Mucosa of stomach (tissue), 1 donor: ENCODE measurements around the gene FPR1.

Experiments used
- H3K27me3 ChIP-seq: one replicate; pipeline ENCODE4 v1.7.0; 2013; ENCODE audit warnings: mild to moderate bottlenecking, low read length; ENCODE audit not compliant: control insufficient read depth, insufficient read depth
- H3K36me3 ChIP-seq: one replicate; pipeline ENCODE4 v1.7.0; 2013; ENCODE audit warnings: low read length; ENCODE audit not compliant: control insufficient read depth, insufficient read depth
- H3K4me1 ChIP-seq: one replicate; pipeline ENCODE4 v1.7.0; 2013; ENCODE audit warnings: mild to moderate bottlenecking, low read length; ENCODE audit not compliant: control insufficient read depth, insufficient read depth
- H3K4me3 ChIP-seq: one replicate; pipeline ENCODE4 v1.7.0; 2013; ENCODE audit warnings: low read length
- H3K9ac ChIP-seq: one replicate; pipeline ENCODE4 v1.7.0; 2013; ENCODE audit warnings: mild to moderate bottlenecking, low read length, moderate library complexity
- H3K9me3 ChIP-seq: one replicate; pipeline ENCODE4 v1.7.0; 2013; ENCODE audit warnings: mild to moderate bottlenecking, low read length, moderate library complexity; ENCODE audit not compliant: control insufficient read depth
- donor health status: Pancreatic carcinoma.

The FPR1 gene, protein sequence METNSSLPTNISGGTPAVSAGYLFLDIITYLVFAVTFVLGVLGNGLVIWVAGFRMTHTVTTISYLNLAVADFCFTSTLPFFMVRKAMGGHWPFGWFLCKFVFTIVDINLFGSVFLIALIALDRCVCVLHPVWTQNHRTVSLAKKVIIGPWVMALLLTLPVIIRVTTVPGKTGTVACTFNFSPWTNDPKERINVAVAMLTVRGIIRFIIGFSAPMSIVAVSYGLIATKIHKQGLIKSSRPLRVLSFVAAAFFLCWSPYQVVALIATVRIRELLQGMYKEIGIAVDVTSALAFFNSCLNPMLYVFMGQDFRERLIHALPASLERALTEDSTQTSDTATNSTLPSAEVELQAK

DNA sequence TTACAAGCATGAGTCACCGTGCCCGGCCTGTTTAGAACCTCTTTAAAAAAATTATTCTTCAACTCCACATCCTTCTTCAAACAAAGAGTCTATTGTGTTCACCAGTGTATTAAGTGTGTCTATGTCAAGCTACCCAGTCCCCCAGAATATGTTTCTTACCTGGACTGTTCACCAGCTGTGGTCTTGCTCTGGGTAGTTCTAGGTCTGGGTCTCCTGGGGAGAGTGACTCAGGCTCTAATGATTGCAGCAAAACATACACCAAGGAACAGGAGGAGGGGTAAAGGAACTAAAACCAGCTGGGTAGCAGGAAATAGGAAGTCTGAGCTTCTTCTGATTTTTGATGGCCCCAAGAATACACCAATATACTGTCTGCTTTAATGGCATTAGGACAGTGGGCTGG is at the start of gene FPR1:
Gene FPR1 (minus strand): TSS at position 224 of the 400 bp plus-strand sequence. CDS start 4,884 bp downstream, outside the sequence.
- Histone ChIP-seq H3K9ac (no peak within 1 kb of the TSS), H3K9me3 (no peaks in the 10 kb centered on the region), H3K4me3 (no peak within 1 kb of the TSS), H3K27me3 (no peaks in the 10 kb centered on the region), H3K36me3 (no peaks in the 10 kb centered on the region), H3K4me1 (no peaks in the 10 kb centered on the region)

DNA sequence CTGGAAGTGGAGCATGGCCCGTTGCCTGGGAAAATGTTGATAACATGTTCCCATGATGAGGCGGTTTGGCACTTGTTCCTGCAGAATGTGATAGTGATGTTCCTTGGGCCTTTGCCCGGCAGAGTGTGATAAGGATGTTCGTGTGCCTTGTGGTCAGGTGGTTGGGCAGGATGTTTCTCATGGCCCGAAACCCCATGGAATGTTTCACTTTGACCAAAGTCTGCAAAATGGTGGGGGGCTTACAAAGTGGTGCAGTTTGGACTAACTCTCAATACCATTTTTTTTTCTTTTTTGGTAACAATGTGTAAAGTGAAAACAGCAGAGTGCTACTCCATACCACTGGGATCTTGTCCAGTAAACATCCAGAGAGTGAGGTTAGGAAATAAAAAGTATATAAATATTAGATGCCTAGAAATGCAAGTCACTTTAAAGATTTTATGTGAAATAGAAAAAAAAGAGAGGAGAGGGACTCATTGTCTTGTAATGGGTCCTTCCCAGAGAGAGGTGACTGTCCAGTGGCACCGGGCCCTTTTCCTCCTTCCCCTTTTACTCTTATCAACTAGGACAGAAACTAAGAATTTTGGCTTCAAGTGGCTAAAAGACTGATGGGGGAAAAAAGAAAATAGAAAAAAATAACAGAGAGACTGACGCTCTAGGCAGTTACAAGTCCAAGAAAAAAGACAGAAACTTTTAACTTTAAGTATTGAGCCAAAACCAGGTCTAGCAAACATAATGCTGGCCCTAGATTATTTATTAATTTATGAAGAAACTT is 49.0 kb upstream of the FPR1 start:
- Histone ChIP-seq H3K9ac (no peak overlapping the region), H3K9me3 (no peaks in the 10 kb centered on the region), H3K4me3 (no peak overlapping the region), H3K27me3 (no peaks in the 10 kb centered on the region), H3K36me3 (no peaks in the 10 kb centered on the region), H3K4me1 (peaks cover 6% of the 10 kb centered on the region)

DNA sequence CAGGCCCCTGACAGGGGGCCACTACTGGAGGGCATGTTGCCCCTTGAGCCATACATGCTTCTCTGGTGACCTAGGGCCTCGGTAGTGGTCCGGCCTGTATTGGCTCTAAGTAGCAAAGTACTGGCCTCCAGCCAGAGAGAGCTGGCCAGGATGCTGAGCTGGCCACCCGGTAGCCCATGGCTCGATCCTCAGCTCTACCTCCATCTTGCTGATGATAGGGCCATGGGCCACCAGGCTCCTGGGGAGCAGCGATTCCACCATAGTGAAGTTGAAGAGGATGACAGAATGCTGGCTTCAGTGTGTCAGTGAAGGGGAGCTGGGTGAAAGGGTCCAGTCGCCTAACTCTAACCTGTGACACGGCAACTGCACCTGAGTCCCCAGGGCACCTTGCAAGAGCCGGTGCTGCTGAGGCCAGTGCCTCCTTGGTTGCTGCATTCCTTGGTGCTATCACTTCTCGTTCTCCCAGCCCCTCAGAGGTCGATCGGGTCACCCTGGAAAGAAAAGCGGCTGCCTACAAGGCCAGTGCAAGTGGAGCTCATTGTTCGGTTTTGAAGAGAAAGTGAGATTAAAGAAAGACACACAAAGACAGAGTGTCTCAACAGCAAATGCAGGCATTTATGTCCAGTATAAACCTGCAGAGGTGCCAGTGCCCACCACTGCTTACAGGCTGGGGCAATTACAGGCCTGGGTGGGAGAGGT is 48.2 kb upstream of the FPR1 start:
- Histone ChIP-seq H3K4me1 (peaks cover 6% of the 10 kb centered on the region), H3K27me3 (no peaks in the 10 kb centered on the region), H3K9ac (no peak overlapping the region), H3K4me3 (no peak overlapping the region), H3K36me3 (no peaks in the 10 kb centered on the region), H3K9me3 (no peaks in the 10 kb centered on the region)

- Histone ChIP-seq H3K4me3 (no peak overlapping the region), H3K9ac (no peak overlapping the region)
Observed at GRCh38 chr19:51799034-51799773, 47.5 kb upstream of the FPR1 start.

DNA sequence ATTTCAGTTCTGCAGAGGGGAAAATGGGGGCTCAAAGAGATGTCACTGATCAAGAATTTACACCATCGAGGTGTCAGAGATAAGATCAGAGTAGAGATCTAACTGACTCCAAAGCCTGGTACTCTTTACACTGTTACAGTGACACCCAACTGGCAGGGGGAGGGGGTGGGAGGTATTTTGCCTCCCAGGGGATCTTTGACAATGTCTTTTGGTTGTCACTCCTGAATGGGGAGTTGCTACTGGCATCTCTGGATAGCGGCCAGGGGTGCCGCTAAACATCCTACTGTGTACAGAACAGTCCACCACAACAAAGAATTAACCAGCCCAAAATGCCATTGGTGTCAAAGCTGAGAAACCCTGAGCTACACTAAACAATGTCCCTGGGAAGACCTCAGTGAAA is 46.4 kb upstream of the FPR1 start:
- Histone ChIP-seq H3K9me3 (no peaks in the 10 kb centered on the region), H3K36me3 (no peaks in the 10 kb centered on the region), H3K9ac (no peak overlapping the region), H3K27me3 (no peaks in the 10 kb centered on the region), H3K4me3 (no peak overlapping the region), H3K4me1 (peaks cover 6% of the 10 kb centered on the region)

More at GRCh38 chr19:51799034-51799773, 47.5 kb upstream of the FPR1 start:
- Histone ChIP-seq H3K4me1 (peaks cover 6% of the 10 kb centered on the region), H3K36me3 (no peaks in the 10 kb centered on the region), H3K27me3 (no peaks in the 10 kb centered on the region), H3K9me3 (no peaks in the 10 kb centered on the region)

DNA sequence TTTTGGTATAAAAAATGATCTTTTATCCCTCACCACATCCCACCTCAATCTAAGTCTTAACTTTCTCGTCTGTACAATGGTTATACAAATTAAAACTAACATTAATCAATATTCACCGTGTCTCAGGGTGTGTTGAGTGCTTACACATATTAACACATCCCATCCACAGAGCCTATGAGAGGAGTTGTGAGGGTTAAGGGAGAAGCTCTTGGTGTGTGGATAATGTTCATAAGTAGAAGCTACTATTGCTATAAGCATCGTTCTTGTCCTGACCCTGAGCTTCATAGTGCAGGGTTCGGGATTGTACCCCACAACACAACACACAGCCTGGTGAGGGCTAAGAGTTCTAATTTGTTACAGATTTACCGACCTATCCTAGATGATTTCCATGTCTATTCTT is 45.8 kb upstream of the FPR1 start:
- Histone ChIP-seq H3K36me3 (no peaks in the 10 kb centered on the region), H3K9ac (no peak overlapping the region), H3K9me3 (no peaks in the 10 kb centered on the region), H3K4me1 (peaks cover 6% of the 10 kb centered on the region), H3K4me3 (no peak overlapping the region), H3K27me3 (no peaks in the 10 kb centered on the region)

GRCh38 chr19:51796195-51796679 is 44.6 kb upstream of the FPR1 start:
- H3K9me3 ChIP-seq = no peaks in the 10 kb centered on the region
- peaks cover 6% of the 10 kb centered on the region for H3K4me1 ChIP-seq
- H3K27me3 ChIP-seq = no peaks in the 10 kb centered on the region
- no peak overlapping the region for H3K4me3 ChIP-seq
- H3K9ac ChIP-seq = no peak overlapping the region
- H3K36me3 ChIP-seq = no peaks in the 10 kb centered on the region

- H3K4me3 ChIP-seq = no peak within 1 kb of the TSS
- H3K4me1 ChIP-seq = peaks cover 6% of the 10 kb centered on the region
- H3K36me3 ChIP-seq = no peaks in the 10 kb centered on the region
- no peaks in the 10 kb centered on the region for H3K9me3 ChIP-seq
- H3K9ac ChIP-seq = no peak within 1 kb of the TSS
- H3K27me3 ChIP-seq = no peaks in the 10 kb centered on the region
Observed at GRCh38 chr19:51794885-51795490, 43.3 kb upstream of the FPR1 start, which contains the start of gene FPR3. TSS of gene FPR3 (plus strand) at chr19:51795157. CDS start at chr19:51823749, 28,592 bp downstream.

DNA sequence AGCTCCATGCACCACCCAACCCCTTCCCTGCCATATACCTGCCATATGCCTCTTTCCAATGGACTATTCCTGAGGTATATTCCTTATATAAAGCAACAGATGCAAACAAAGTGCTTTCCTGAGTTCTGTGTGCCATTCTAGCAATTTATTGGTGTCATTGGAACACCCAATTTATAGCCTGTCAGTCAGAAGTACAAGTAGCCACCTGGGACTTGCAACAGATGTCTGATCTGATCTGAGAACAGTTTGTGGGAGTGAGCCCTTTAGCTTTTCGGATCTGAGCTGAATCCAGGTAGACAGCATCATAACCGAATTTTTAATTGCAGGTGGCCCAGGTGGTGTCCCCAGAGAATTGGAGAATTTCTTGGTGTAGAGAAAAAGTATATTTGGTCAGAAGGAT is 42.3 kb upstream of the FPR1 start:
- Histone ChIP-seq H3K4me1 (no peaks in the 10 kb centered on the region), H3K9me3 (no peaks in the 10 kb centered on the region), H3K36me3 (no peaks in the 10 kb centered on the region), H3K4me3 (no peak overlapping the region), H3K9ac (no peak overlapping the region), H3K27me3 (no peaks in the 10 kb centered on the region)

DNA sequence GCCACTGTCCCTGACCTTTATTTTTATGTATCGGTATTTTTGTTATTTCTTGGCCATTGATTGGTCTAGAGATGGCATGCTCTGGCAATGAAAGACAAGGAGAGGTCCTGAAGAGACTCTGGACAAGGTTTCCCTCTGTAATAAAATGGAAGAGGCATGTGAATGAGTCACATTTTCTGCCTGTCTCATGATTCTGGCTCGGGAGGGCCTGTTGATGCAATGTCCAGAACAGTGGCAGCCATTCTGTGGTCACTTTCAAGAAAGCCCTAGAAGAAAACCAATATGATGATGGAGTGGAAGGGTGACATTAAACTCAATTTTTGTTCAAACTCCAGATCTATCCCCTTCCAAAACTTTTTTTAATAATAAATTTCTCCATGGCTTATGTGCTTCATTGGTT is 41.3 kb upstream of the FPR1 start:
- Histone ChIP-seq H3K36me3 (no peaks in the 10 kb centered on the region), H3K4me1 (no peaks in the 10 kb centered on the region), H3K9ac (no peak overlapping the region), H3K27me3 (no peaks in the 10 kb centered on the region), H3K4me3 (no peak overlapping the region), H3K9me3 (no peaks in the 10 kb centered on the region)

DNA sequence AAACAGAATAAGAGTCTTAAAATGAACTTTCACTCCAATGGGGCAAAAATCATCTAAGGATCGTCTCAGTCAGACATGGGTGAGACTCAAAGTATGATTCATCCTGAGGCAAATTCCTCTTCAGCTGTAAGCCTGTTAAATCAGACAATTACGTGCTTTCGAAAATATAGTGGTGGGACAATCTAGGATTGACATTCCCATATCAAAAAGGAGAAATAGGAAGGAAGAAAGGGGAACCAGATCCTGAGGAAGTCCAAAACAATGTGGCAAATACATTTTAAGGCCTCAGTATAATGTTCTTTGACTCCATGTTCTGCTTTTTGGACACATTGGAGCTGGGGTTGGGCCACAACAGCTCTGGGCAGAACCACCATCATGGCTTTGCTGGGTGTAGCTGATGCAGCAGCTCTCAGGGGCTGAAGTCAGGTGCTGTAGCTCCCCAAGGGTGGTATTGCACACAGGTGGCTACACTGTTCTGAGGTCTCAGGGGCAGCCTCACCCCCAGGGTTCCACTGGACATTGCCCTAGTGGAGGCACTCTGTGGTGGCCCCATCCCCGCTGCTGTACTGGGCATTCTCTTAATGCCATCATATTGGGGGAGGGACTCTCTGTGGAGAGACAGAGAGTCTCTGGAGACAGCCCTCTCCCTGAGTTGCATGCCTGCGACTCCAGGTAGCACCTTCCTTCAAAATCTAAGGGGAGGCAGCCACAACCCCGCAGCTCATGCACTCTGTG is 37.5 kb upstream of the FPR1 start:
- H3K36me3 ChIP-seq = no peaks in the 10 kb centered on the region
- no peak overlapping the region for H3K9ac ChIP-seq
- H3K4me1 ChIP-seq = no peaks in the 10 kb centered on the region
- no peak overlapping the region for H3K4me3 ChIP-seq
- H3K27me3 ChIP-seq = no peaks in the 10 kb centered on the region
- H3K9me3 ChIP-seq = no peaks in the 10 kb centered on the region
